ENCODE measurements around the gene ITGAE. TPM values are rescaled to one million over a fixed set of nuclear protein-coding genes. Genes with fewer than 3 reads are reported as not detected.

The ITGAE gene
- total and polyA plus RNA-seq, 2 experiments from 2014 or later, result 11.7 to 44.9 TPM

DNA sequence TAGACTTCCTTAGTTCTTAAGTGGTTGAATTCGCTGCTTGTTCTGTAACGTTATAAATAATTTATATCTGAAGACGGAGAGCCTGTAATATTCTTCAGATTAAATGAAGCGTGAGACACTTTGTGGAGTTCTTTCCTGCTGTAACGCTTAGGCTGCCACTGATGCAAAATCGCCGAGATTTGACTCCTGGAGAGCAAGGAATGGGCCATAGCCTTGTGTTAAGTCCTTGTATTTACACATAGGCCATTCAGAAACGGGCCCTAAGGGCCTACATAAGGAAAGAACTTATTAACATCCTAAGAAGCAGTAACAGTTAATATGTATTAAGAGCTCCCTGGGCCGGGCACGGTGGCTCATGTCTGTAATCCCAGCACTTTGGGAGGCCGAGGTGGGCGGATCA lies 131.4 kb downstream of the ITGAE start (continued):
- TF ChIP-seq, protein P1, sequence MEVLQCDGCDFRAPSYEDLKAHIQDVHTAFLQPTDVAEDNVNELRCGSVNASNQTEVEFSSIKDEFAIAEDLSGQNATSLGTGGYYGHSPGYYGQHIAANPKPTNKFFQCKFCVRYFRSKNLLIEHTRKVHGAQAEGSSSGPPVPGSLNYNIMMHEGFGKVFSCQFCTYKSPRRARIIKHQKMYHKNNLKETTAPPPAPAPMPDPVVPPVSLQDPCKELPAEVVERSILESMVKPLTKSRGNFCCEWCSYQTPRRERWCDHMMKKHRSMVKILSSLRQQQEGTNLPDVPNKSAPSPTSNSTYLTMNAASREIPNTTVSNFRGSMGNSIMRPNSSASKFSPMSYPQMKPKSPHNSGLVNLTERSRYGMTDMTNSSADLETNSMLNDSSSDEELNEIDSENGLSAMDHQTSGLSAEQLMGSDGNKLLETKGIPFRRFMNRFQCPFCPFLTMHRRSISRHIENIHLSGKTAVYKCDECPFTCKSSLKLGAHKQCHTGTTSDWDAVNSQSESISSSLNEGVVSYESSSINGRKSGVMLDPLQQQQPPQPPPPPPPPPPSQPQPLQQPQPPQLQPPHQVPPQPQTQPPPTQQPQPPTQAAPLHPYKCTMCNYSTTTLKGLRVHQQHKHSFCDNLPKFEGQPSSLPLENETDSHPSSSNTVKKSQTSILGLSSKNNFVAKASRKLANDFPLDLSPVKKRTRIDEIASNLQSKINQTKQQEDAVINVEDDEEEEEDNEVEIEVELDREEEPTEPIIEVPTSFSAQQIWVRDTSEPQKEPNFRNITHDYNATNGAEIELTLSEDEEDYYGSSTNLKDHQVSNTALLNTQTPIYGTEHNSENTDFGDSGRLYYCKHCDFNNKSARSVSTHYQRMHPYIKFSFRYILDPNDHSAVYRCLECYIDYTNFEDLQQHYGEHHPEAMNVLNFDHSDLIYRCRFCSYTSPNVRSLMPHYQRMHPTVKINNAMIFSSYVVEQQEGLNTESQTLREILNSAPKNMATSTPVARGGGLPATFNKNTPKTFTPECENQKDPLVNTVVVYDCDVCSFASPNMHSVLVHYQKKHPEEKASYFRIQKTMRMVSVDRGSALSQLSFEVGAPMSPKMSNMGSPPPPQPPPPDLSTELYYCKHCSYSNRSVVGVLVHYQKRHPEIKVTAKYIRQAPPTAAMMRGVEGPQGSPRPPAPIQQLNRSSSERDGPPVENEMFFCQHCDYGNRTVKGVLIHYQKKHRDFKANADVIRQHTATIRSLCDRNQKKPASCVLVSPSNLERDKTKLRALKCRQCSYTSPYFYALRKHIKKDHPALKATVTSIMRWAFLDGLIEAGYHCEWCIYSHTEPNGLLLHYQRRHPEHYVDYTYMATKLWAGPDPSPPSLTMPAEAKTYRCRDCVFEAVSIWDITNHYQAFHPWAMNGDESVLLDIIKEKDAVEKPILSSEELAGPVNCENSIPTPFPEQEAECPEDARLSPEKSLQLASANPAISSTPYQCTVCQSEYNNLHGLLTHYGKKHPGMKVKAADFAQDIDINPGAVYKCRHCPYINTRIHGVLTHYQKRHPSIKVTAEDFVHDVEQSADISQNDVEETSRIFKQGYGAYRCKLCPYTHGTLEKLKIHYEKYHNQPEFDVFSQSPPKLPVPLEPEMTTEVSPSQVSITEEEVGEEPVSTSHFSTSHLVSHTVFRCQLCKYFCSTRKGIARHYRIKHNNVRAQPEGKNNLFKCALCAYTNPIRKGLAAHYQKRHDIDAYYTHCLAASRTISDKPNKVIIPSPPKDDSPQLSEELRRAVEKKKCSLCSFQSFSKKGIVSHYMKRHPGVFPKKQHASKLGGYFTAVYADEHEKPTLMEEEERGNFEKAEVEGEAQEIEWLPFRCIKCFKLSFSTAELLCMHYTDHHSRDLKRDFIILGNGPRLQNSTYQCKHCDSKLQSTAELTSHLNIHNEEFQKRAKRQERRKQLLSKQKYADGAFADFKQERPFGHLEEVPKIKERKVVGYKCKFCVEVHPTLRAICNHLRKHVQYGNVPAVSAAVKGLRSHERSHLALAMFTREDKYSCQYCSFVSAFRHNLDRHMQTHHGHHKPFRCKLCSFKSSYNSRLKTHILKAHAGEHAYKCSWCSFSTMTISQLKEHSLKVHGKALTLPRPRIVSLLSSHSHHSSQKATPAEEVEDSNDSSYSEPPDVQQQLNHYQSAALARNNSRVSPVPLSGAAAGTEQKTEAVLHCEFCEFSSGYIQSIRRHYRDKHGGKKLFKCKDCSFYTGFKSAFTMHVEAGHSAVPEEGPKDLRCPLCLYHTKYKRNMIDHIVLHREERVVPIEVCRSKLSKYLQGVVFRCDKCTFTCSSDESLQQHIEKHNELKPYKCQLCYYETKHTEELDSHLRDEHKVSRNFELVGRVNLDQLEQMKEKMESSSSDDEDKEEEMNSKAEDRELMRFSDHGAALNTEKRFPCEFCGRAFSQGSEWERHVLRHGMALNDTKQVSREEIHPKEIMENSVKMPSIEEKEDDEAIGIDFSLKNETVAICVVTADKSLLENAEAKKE (CRISPR knock-in tag; IDR thresholded peaks at IDR 0.05), result no peak
- TF ChIP-seq JUNB (IDR thresholded peaks at IDR 0.05; ENCODE audit: unreplicated experiment) (no peak), NANOG (IDR thresholded peaks at IDR 0.05; ENCODE audit: borderline replicate concordance) (no peak), EZH2 (IDR thresholded peaks at IDR 0.05; ENCODE audit: low read depth, unreplicated experiment) (no peak), STAT1 (IDR thresholded peaks at IDR 0.05; ENCODE audit: unreplicated experiment) (no peak), CREB1 (CRISPR knock-in tag; IDR thresholded peaks at IDR 0.05; ENCODE audit: low read depth) (no peak), EZH2phosphoT487 (IDR thresholded peaks at IDR 0.05; ENCODE audit: unreplicated experiment) (no peak), POLR2AphosphoS5 (IDR thresholded peaks at IDR 0.05; ENCODE audit: low read depth) (no peak)
- TF ChIP-seq, protein P2, sequence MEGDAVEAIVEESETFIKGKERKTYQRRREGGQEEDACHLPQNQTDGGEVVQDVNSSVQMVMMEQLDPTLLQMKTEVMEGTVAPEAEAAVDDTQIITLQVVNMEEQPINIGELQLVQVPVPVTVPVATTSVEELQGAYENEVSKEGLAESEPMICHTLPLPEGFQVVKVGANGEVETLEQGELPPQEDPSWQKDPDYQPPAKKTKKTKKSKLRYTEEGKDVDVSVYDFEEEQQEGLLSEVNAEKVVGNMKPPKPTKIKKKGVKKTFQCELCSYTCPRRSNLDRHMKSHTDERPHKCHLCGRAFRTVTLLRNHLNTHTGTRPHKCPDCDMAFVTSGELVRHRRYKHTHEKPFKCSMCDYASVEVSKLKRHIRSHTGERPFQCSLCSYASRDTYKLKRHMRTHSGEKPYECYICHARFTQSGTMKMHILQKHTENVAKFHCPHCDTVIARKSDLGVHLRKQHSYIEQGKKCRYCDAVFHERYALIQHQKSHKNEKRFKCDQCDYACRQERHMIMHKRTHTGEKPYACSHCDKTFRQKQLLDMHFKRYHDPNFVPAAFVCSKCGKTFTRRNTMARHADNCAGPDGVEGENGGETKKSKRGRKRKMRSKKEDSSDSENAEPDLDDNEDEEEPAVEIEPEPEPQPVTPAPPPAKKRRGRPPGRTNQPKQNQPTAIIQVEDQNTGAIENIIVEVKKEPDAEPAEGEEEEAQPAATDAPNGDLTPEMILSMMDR (conservative IDR thresholded peaks at IDR 0.05; ENCODE audit: low read depth in 2 of 2), result no peak

DNA sequence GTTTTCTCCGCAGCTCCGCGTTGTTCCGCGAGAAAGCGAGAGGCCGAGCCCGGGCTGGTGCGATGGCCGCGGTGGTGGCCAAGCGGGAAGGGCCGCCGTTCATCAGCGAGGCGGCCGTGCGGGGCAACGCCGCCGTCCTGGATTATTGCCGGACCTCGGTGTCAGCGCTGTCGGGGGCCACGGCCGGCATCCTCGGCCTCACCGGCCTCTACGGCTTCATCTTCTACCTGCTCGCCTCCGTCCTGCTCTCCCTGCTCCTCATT lies 132.0 kb downstream of the ITGAE start:
- peaks cover 41% of the 10 kb centered on the region for H3K79me2 ChIP-seq (replicated peaks; ENCODE audit: insufficient read depth)
- DNase-seq (ENCODE audit: low spot score), result no peak
- H3K4me1 ChIP-seq (ENCODE audit: insufficient read depth), result peaks cover 7% of the 10 kb centered on the region; the same call in 1 of the 2 replicates
- TF ChIP-seq ZNF331 (CRISPR knock-in tag; IDR thresholded peaks at IDR 0.05; ENCODE audit: low read depth) (no peak), STAT1 (IDR thresholded peaks at IDR 0.05; ENCODE audit: unreplicated experiment) (no peak)

More for the DNA sequence above, 132.0 kb downstream of the ITGAE start:
- H3K27ac ChIP-seq (ENCODE audit: low read depth), result peak overlapping the region; percentile 90
- H3K9me2 ChIP-seq (ENCODE audit: insufficient read depth), result no peaks in the 10 kb centered on the region
- peak overlapping the region; percentile 98 for H3K4me2 ChIP-seq
- Mint-ChIP-seq H3K27ac (peak overlapping the region; percentile 96), H3K9me3 (no peaks in the 10 kb centered on the region; the same call in 2 of the 3 replicates), H3K36me3 (ENCODE audit: low read depth) (peaks cover 22% of the 10 kb centered on the region; the same call in 2 of the 3 replicates), H3K4me3 (peak overlapping the region; percentile 100), H3K4me1 (peaks cover 24% of the 10 kb centered on the region), H3K27me3 (ENCODE audit: insufficient read depth, low read depth, poor library complexity) (peaks cover 19% of the 10 kb centered on the region)
- no peaks in the 10 kb centered on the region for H3K27me3 ChIP-seq (ENCODE audit: insufficient read depth)
- H3K36me3 ChIP-seq (ENCODE audit: insufficient read depth), result no peaks in the 10 kb centered on the region
- peak overlapping the region; percentile 52; the same call in 1 of the 2 replicates for H2AFZ ChIP-seq
- peaks cover 14% of the 10 kb centered on the region for H4K20me1 ChIP-seq (replicated peaks; ENCODE audit: insufficient read depth)
- H3F3A ChIP-seq (replicated peaks; ENCODE audit: low read depth), result peaks cover 21% of the 10 kb centered on the region; the same call in 1 of the 2 replicates
- peak; percentile 1; the same call in 2 of the 3 replicates for ATAC-seq
- peak overlapping the region; percentile 99 for H3K4me3 ChIP-seq

All from GM23338 (cell line).